ENCODE measurements around the gene PDLIM4.

- no peak for TF ChIP-seq CTCF (IDR thresholded peaks at IDR 0.05; ENCODE audit: insufficient read depth, low read depth, low read length)
- TF ChIP-seq EZH2 (IDR thresholded peaks at IDR 0.05; ENCODE audit: insufficient read depth, low read length): no peak
Observed at GRCh38 chr5:132269635-132270334, 12.3 kb downstream of the PDLIM4 start.

Data from astrocyte (in vitro differentiated cells and primary cell).